Glutamatergic neuron (in vitro differentiated cells): Measurements from ENCODE around the gene TCF12. TPM values are rescaled to one million over a fixed set of nuclear protein-coding genes. Genes with fewer than 3 reads are reported as not detected.
"Not testable (repeated sequence)": the region's sequence is repeated elsewhere in the genome, so short reads cannot be mapped to it uniquely, and the experiment has no call there.

Experiments
- DNase-seq: peaks from one replicate; pipeline ENCODE4 v3.0.0; 2022
- H3K27ac Mint-ChIP-seq: one replicate; pipeline ENCODE4 v1.8.0; 2020; ENCODE audit warnings: mild to moderate bottlenecking, mixed read lengths, inconsistent platforms; ENCODE audit not compliant: unreplicated experiment
- H3K27me3 Mint-ChIP-seq: one replicate; pipeline ENCODE4 v1.8.0; 2020; ENCODE audit warnings: mild to moderate bottlenecking, moderate library complexity, mixed read lengths, inconsistent platforms; ENCODE audit not compliant: unreplicated experiment
- H3K36me3 Mint-ChIP-seq: one replicate; pipeline ENCODE4 v1.8.0; 2020; ENCODE audit warnings: mild to moderate bottlenecking, mixed read lengths, inconsistent platforms; ENCODE audit not compliant: unreplicated experiment
- H3K4me1 Mint-ChIP-seq: one replicate; pipeline ENCODE4 v1.8.0; 2020; ENCODE audit warnings: mild to moderate bottlenecking, low read depth, mixed read lengths, inconsistent platforms; ENCODE audit not compliant: unreplicated experiment
- H3K4me3 Mint-ChIP-seq: one replicate; pipeline ENCODE4 v1.8.0; 2020; ENCODE audit warnings: mild to moderate bottlenecking, mixed read lengths, inconsistent platforms; ENCODE audit not compliant: unreplicated experiment
- H3K9me3 Mint-ChIP-seq: one replicate; pipeline ENCODE4 v1.8.0; 2020; ENCODE audit warnings: mild to moderate bottlenecking, moderate library complexity, mixed read lengths, inconsistent platforms; ENCODE audit not compliant: unreplicated experiment
- total RNA-seq: library from RNA; stranded (reverse); fragmentation: NEBNext Ultra II Directional; extraction: Animal tissue kit (Norgen Biotek cat#: 25700); gene quantifications from one replicate; pipeline ENCODE4 v1.2.1, GENCODE V29; 2021; ENCODE audit not compliant: unreplicated experiment
- TF ChIP-seq, protein P1 (sequence below): fragments of 200-600 bp; sonication (generic); IDR thresholded peaks from one replicate; pipeline ENCODE4 v1.5.0; 2021; ENCODE audit not compliant: partially characterized antibody, unreplicated experiment

The TCF12 gene
- total RNA-seq, 1 donor from 2014 or later = 140 TPM

DNA sequence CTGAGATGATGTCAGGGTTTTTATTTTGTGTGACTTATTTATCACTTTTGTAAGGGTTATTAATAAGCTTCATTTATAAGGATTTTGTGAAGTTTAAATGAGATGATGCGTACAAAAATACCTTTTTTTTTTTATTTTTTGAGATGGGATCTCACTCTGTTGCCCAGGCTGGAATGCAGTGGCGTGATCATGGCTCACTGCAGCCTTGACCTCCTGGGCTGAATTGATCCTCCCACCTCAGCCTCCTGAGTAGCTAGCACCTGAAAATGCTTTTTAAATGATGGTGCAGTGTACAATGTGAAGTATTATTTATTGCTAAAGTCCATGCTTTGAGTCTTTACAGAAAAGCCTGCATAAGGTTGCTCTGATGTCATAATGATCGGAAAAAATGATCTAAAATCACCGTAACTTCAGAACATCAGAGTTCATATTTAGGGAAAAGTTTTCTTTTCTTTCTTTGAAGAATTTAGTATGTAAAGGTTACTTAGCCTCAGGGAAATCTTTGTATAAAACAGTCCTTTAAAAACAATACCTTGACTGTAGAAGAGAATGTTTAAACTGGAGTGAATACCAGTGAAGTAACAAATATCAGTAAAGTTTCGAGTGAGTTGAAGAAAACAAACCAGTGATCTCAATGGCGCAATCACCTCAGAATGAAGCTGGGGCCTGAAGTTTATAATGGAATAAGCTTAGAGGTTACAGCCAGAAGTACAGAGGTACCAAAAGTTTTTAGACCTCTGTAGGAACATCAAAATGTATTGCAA lies 29.7 kb downstream of the TCF12 start:
- H3K27me3 Mint-ChIP-seq = no peaks in the 10 kb centered on the region
- peaks cover 6% of the 10 kb centered on the region for H3K4me1 Mint-ChIP-seq
- TF ChIP-seq, protein P1, sequence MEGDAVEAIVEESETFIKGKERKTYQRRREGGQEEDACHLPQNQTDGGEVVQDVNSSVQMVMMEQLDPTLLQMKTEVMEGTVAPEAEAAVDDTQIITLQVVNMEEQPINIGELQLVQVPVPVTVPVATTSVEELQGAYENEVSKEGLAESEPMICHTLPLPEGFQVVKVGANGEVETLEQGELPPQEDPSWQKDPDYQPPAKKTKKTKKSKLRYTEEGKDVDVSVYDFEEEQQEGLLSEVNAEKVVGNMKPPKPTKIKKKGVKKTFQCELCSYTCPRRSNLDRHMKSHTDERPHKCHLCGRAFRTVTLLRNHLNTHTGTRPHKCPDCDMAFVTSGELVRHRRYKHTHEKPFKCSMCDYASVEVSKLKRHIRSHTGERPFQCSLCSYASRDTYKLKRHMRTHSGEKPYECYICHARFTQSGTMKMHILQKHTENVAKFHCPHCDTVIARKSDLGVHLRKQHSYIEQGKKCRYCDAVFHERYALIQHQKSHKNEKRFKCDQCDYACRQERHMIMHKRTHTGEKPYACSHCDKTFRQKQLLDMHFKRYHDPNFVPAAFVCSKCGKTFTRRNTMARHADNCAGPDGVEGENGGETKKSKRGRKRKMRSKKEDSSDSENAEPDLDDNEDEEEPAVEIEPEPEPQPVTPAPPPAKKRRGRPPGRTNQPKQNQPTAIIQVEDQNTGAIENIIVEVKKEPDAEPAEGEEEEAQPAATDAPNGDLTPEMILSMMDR = no peak
- H3K27ac Mint-ChIP-seq = no peak overlapping the region
- DNase-seq = no peak
- peaks cover 5% of the 10 kb centered on the region for H3K36me3 Mint-ChIP-seq
- H3K9me3 Mint-ChIP-seq = peaks cover 9% of the 10 kb centered on the region
- no peak overlapping the region for H3K4me3 Mint-ChIP-seq

DNA sequence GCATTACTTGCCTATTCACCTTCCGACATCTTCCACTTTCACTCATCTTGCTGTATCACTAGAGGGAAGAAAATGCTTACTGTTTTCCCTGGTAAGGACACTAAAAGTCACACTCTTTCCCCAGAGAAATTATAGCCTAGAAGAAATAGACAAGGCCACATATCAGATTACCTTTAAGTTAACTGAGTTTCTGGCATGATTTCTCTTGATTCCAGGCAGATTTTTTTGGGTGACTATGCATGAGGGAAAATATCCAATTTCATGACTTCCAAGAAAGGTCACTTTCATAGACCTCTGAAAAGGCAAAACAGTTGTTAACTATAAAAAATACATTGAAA lies 30.3 kb downstream of the TCF12 start:
- H3K4me1 Mint-ChIP-seq = peaks cover 6% of the 10 kb centered on the region
- H3K9me3 Mint-ChIP-seq = peaks cover 10% of the 10 kb centered on the region
- DNase-seq = no peak
- no peak overlapping the region for H3K27ac Mint-ChIP-seq
- H3K36me3 Mint-ChIP-seq = peaks cover 5% of the 10 kb centered on the region
- TF ChIP-seq, protein P1 = no peak
- H3K4me3 Mint-ChIP-seq = no peak overlapping the region
- H3K27me3 Mint-ChIP-seq = no peaks in the 10 kb centered on the region

DNA sequence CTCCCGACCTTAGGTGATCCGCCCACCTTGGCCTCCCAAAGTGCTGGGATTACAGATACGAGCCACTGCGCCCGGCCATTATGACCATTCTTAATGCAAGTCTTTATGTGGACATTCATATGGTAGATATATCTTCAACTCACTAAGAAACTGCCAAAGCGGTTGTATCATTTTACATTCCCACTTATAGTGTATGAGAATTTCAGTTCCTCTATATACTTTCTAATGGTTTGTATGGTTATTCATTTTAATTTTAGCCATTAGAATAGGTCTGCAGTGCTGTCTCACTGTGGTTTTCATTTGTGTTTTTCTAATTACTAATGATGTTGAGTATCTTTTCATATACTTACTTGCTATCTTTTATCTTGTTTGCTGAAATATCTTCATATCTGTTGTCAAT lies 32.5 kb downstream of the TCF12 start:
- Mint-ChIP-seq H3K27me3 (no peaks in the 10 kb centered on the region), H3K4me3 (no peak overlapping the region), H3K36me3 (peaks cover 11% of the 10 kb centered on the region), H3K9me3 (peaks cover 16% of the 10 kb centered on the region), H3K4me1 (peaks cover 4% of the 10 kb centered on the region), H3K27ac (no peak overlapping the region)
- no peak for DNase-seq
- TF ChIP-seq, protein P1 = no peak

DNA sequence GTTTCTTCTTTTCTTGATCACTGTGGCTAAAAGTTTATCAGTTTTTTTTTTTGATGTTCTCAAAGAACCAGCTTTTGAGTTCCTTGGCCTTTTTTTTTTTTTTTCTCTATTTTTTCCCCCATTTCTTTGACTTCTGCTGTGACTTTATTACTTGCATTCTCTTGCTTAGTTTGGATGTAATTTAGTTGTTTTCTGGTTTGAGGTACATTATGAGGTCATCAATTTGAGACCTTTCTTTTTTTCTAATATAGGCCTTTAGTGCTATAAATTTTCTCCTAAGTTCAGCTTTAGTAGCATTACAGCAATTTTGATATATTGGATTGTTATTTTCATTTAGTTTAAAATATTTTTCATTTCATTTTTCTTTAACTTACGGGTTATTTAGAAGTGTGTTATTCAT lies 35.3 kb downstream of the TCF12 start:
- H3K4me3 Mint-ChIP-seq = no peak overlapping the region
- no peaks in the 10 kb centered on the region for H3K27me3 Mint-ChIP-seq
- peaks cover 9% of the 10 kb centered on the region for H3K9me3 Mint-ChIP-seq
- H3K36me3 Mint-ChIP-seq = peaks cover 6% of the 10 kb centered on the region
- TF ChIP-seq, protein P1 = no peak
- H3K27ac Mint-ChIP-seq = no peak overlapping the region
- peaks cover 6% of the 10 kb centered on the region for H3K4me1 Mint-ChIP-seq
- no peak for DNase-seq

DNA sequence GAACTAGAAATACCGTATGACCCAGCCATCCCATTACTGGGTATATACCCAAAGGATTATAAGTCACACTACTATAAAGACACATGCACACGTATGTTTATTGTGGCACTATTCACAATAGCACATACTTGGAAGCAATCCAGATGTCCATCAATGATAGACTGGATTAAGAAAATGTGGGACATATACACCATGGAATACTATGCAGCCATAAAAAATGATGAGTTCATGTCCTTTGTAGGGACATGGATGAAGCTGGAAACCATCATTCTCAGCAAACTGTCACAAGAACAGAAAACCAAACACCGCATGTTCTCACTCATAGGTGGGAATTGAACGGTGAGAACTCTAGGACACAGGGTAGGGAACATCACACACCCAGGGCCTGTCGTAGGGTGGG lies 36.6 kb downstream of the TCF12 start:
- not testable (repeated sequence) for H3K27me3 Mint-ChIP-seq, H3K9me3 Mint-ChIP-seq, DNase-seq, H3K4me1 Mint-ChIP-seq, H3K27ac Mint-ChIP-seq, H3K4me3 Mint-ChIP-seq, H3K36me3 Mint-ChIP-seq
